H9 (cell line): ENCODE data around the gene KLHL4. TPM values are rescaled to one million over a fixed set of nuclear protein-coding genes. Genes with fewer than 3 reads are reported as not detected.
"Not testable (repeated sequence)": the region's sequence is repeated elsewhere in the genome, so short reads cannot be mapped to it uniquely, and the experiment has no call there.

Experiments used
- DNase-seq: peaks from one replicate; pipeline ENCODE4 v3.0.0-alpha.2; 2017
- H2AFZ ChIP-seq: one replicate; pipeline ENCODE4 v1.6.1; 2013; ENCODE audit warnings: mild to moderate bottlenecking, low read length, control low read depth, moderate library complexity
- H2AK5ac ChIP-seq: 2 replicates; pipeline ENCODE4 v1.6.1; 2013; ENCODE audit warnings: low read length, control low read depth, mixed read lengths; ENCODE audit not compliant: insufficient read length
- H2BK120ac ChIP-seq: one replicate; pipeline ENCODE4 v1.6.1; 2013; ENCODE audit warnings: low read depth, mild to moderate bottlenecking, low read length, control low read depth, inconsistent platforms; ENCODE audit not compliant: poor library complexity, severe bottlenecking
- H2BK12ac ChIP-seq: 2 replicates; pipeline ENCODE4 v1.6.1; 2013; ENCODE audit warnings: low read length, control low read depth, mixed read lengths, low read depth; ENCODE audit not compliant: insufficient read length
- H2BK15ac ChIP-seq: 2 replicates; pipeline ENCODE4 v1.6.1; 2013; ENCODE audit warnings: low read depth, low read length, control low read depth
- H2BK20ac ChIP-seq: one replicate; pipeline ENCODE4 v1.6.1; 2013; ENCODE audit warnings: low read depth, mild to moderate bottlenecking, low read length, control low read depth, inconsistent platforms; ENCODE audit not compliant: poor library complexity, severe bottlenecking
- H2BK5ac ChIP-seq: 2 replicates; pipeline ENCODE4 v1.6.1; 2013; ENCODE audit warnings: low read length, control low read depth, mixed read lengths; ENCODE audit not compliant: insufficient read length
- H3K14ac ChIP-seq: 2 replicates; pipeline ENCODE4 v1.6.1; 2013; ENCODE audit warnings: low read length, control low read depth; ENCODE audit not compliant: insufficient read depth
- H3K18ac ChIP-seq: 2 replicates; pipeline ENCODE4 v1.6.1; 2013; ENCODE audit warnings: low read depth, mild to moderate bottlenecking, mixed read lengths, low read length, control low read depth; ENCODE audit not compliant: insufficient read length
- H3K23ac ChIP-seq: 2 replicates; pipeline ENCODE4 v1.6.1; 2013; ENCODE audit warnings: low read length, control low read depth, mixed read lengths, low read depth; ENCODE audit not compliant: insufficient read length
- H3K23me2 ChIP-seq: 2 replicates; pipeline ENCODE4 v1.6.1; 2013; ENCODE audit warnings: low read depth, mild to moderate bottlenecking, mixed read lengths, low read length, control low read depth; ENCODE audit not compliant: insufficient read length, poor library complexity, severe bottlenecking
- H3K27ac ChIP-seq: 2 replicates; pipeline ENCODE4 v1.5.1; 2013; ENCODE audit warnings: low read length, control low read depth, mixed read lengths, low read depth; ENCODE audit not compliant: insufficient read length
- H3K27me3 ChIP-seq: 2 replicates; pipeline ENCODE4 v1.6.1; 2013; ENCODE audit warnings: low read length, control low read depth, inconsistent platforms; ENCODE audit not compliant: insufficient read depth
- H3K4ac ChIP-seq: 2 replicates; pipeline ENCODE4 v1.6.1; 2013; ENCODE audit warnings: low read depth, mild to moderate bottlenecking, control low read depth, inconsistent platforms, low read length, moderate library complexity
- H3K4me1 ChIP-seq: 2 replicates; pipeline ENCODE4 v1.6.1; 2013; ENCODE audit warnings: low read length, control low read depth, inconsistent platforms; ENCODE audit not compliant: insufficient read depth
- H3K4me2 ChIP-seq: 2 replicates; pipeline ENCODE4 v1.6.1; 2013; ENCODE audit warnings: low read length, control low read depth, mixed read lengths; ENCODE audit not compliant: insufficient read length, insufficient read depth
- H3K56ac ChIP-seq: 2 replicates; pipeline ENCODE4 v1.6.1; 2013; ENCODE audit warnings: low read depth, mild to moderate bottlenecking, mixed read lengths, low read length, control low read depth; ENCODE audit not compliant: insufficient read length
- H3K79me1 ChIP-seq: 2 replicates; pipeline ENCODE4 v1.6.1; 2013; ENCODE audit warnings: low read depth, mild to moderate bottlenecking, moderate library complexity, low read length, control low read depth, inconsistent platforms; ENCODE audit not compliant: insufficient read depth, poor library complexity, severe bottlenecking
- H3K79me2 ChIP-seq: 2 replicates; pipeline ENCODE4 v1.6.1; 2013; ENCODE audit warnings: low read length, control low read depth, inconsistent platforms; ENCODE audit not compliant: insufficient read depth
- H3K9ac ChIP-seq: 2 replicates; pipeline ENCODE4 v1.6.1; 2013; ENCODE audit warnings: low read length, control low read depth, mixed read lengths; ENCODE audit not compliant: insufficient read length; ENCODE audit errors: extremely low read depth
- H3K9me3 ChIP-seq: one replicate; pipeline ENCODE4 v1.6.1; 2013; ENCODE audit warnings: low read depth, low read length, inconsistent platforms; ENCODE audit not compliant: control insufficient read depth
- H3T11ph ChIP-seq: one replicate; pipeline ENCODE4 v1.6.1; 2013; ENCODE audit warnings: mild to moderate bottlenecking, low read length, control low read depth, inconsistent platforms
- H4K20me1 ChIP-seq: one replicate; pipeline ENCODE4 v1.6.1; 2013; ENCODE audit not compliant: control insufficient read depth, insufficient read length, insufficient read depth
- H4K5ac ChIP-seq: 2 replicates; pipeline ENCODE4 v1.6.1; 2013; ENCODE audit warnings: low read depth, mild to moderate bottlenecking, mixed read lengths, low read length, control low read depth; ENCODE audit not compliant: insufficient read length
- H4K8ac ChIP-seq: replicated peaks from 2 replicates; pipeline ENCODE4 v1.6.1; 2013; ENCODE audit warnings: low read length, control low read depth, mixed read lengths, low read depth; ENCODE audit not compliant: insufficient read length
- H4K91ac ChIP-seq: 2 replicates; pipeline ENCODE4 v1.6.1; 2013; ENCODE audit warnings: low read depth, mild to moderate bottlenecking, moderate library complexity, mixed read lengths, low read length, control low read depth; ENCODE audit not compliant: insufficient read length
- H3K27ac Mint-ChIP-seq, 3 experiments: 2 replicates in 2 of 3; 3 replicates in 1 of 3; pipeline ENCODE4 v1.8.0; 2020 to 2021; ENCODE audit warnings: mixed read lengths in 3 of 3, mild to moderate bottlenecking in 1 of 3, moderate library complexity in 1 of 3
- H3K27me3 Mint-ChIP-seq: 2 replicates; pipeline ENCODE4 v1.8.0; 2021; ENCODE audit warnings: low read depth, mild to moderate bottlenecking, moderate library complexity, mixed read lengths
- H3K36me3 Mint-ChIP-seq, 3 experiments: 2 replicates in 2 of 3; 3 replicates in 1 of 3; pipeline ENCODE4 v1.8.0; 2020 to 2021; ENCODE audit warnings: low read depth in 3 of 3, mixed read lengths in 3 of 3; ENCODE audit not compliant: insufficient read depth in 1 of 3
- H3K4me1 Mint-ChIP-seq, 2 experiments: 2 replicates each; pipeline ENCODE4 v1.8.0; 2020; ENCODE audit warnings: mixed read lengths in 2 of 2
- H3K4me3 Mint-ChIP-seq, 2 experiments: 2 replicates in 1 of 2; 3 replicates in 1 of 2; pipeline ENCODE4 v1.8.0; 2020 to 2021; ENCODE audit warnings: mild to moderate bottlenecking in 2 of 2, mixed read lengths in 2 of 2, moderate library complexity in 1 of 2
- H3K9me3 Mint-ChIP-seq, 2 experiments: 2 replicates in 1 of 2; 3 replicates in 1 of 2; pipeline ENCODE4 v1.8.0; 2020; ENCODE audit warnings: mild to moderate bottlenecking in 2 of 2, mixed read lengths in 2 of 2, moderate library complexity in 1 of 2
- CTCF ChIP-seq: fragments of 200-600 bp; sonication (generic); conservative IDR thresholded peaks from 3 replicates; pipeline ENCODE4 v1.8.0; 2021; ENCODE audit warnings: antibody characterized with exemption, mild to moderate bottlenecking
- WGBS: extraction: QIAGEN DNeasy Blood & Tissue Kit; methylation state at CpG from one replicate; pipeline ENCODE4 v1.1.7; 2013; ENCODE audit warnings: missing lambda C conversion rate, low lambda C conversion rate, mixed read lengths; ENCODE audit not compliant: insufficient read length; ENCODE audit errors: extremely low coverage; 5-methylcytosine and 5-hydroxymethylcytosine counted together
- total RNA-seq: library from RNA; stranded (reverse); gene quantifications from 2 replicates; pipeline ENCODE4 v1.2.1, GENCODE V29; 2021

KLHL4 gene
- total RNA-seq, 1 experiment from 2014 or later: 22.3 TPM

GRCh38 chrX:87702795-87703194 lies 185.2 kb downstream of the KLHL4 start:
- H3K18ac ChIP-seq: no peak overlapping the region
- no peaks in the 10 kb centered on the region for H3K79me2 ChIP-seq
- H3K23me2 ChIP-seq: no peaks in the 10 kb centered on the region
- no peak overlapping the region for H2BK120ac ChIP-seq
- no peak overlapping the region for H3K4me2 ChIP-seq
- no peak overlapping the region for H3K56ac ChIP-seq
- H3K23ac ChIP-seq: no peak overlapping the region
- H3K14ac ChIP-seq: no peak overlapping the region
- no peak overlapping the region for H2AK5ac ChIP-seq
- H2BK12ac ChIP-seq: no peak overlapping the region
- no peak overlapping the region for H4K8ac ChIP-seq
- H4K91ac ChIP-seq: no peak overlapping the region
- no peak overlapping the region for H4K5ac ChIP-seq
- no peak overlapping the region for H2BK5ac ChIP-seq
- H3K4me1 ChIP-seq: no peaks in the 10 kb centered on the region
- no peak overlapping the region for H2BK20ac ChIP-seq
- H4K20me1 ChIP-seq: no peaks in the 10 kb centered on the region
- H3K9me3 ChIP-seq: peaks cover 5% of the 10 kb centered on the region
- no peak overlapping the region for H3K9ac ChIP-seq
- H3K4ac ChIP-seq: no peak overlapping the region
- peaks cover 11 to 15% of the 10 kb centered on the region in 2 experiments for H3K9me3 Mint-ChIP-seq
- H3K79me1 ChIP-seq: no peaks in the 10 kb centered on the region
- WGBS: no CpG with 5 or more reads among the region's 3 CpGs
- no peak for DNase-seq
- H3T11ph ChIP-seq: no peak overlapping the region
- H2AFZ ChIP-seq: no peak overlapping the region
- TF ChIP-seq CTCF: no peak
- H3K27ac Mint-ChIP-seq: no peak overlapping the region
- H3K27me3 Mint-ChIP-seq: peaks cover 1% of the 10 kb centered on the region; the same call in 1 of the 2 replicates
- peaks cover 5 to 13% of the 10 kb centered on the region in 2 experiments; a peak in 2 of 4 replicates for H3K4me1 Mint-ChIP-seq
- H2BK15ac ChIP-seq: no peak overlapping the region
- H3K27ac ChIP-seq: no peak overlapping the region
- no peak overlapping the region for H3K4me3 Mint-ChIP-seq
- peaks cover 7 to 11% (median 11%) of the 10 kb centered on the region in 3 experiments for H3K36me3 Mint-ChIP-seq
- no peaks in the 10 kb centered on the region for H3K27me3 ChIP-seq

- H3K79me1 ChIP-seq, H3K4ac ChIP-seq, H3K4me3 Mint-ChIP-seq, H2AK5ac ChIP-seq, H3K4me1 ChIP-seq, H3K14ac ChIP-seq, H4K8ac ChIP-seq, H3K9ac ChIP-seq, DNase-seq, H3K27ac ChIP-seq, H2BK20ac ChIP-seq, H3K23ac ChIP-seq, H3K56ac ChIP-seq, H2BK12ac ChIP-seq, H3K23me2 ChIP-seq, H3K79me2 ChIP-seq, H3K27ac Mint-ChIP-seq, H3K27me3 Mint-ChIP-seq, H2BK15ac ChIP-seq, H4K5ac ChIP-seq, H3K27me3 ChIP-seq, H3T11ph ChIP-seq, H2BK5ac ChIP-seq, H3K4me2 ChIP-seq, H2AFZ ChIP-seq, H2BK120ac ChIP-seq, H4K91ac ChIP-seq, H4K20me1 ChIP-seq, H3K18ac ChIP-seq: not testable (repeated sequence)
- H3K4me1 Mint-ChIP-seq: peaks cover 5 to 13% of the 10 kb centered on the region in 2 experiments; a peak in 2 of 4 replicates
- H3K9me3 ChIP-seq: peaks cover 12% of the 10 kb centered on the region
- no CpG with 5 or more reads among the region's 5 CpGs for WGBS
- peaks cover 14 to 18% (median 18%) of the 10 kb centered on the region in 3 experiments for H3K36me3 Mint-ChIP-seq
- peaks cover 17 to 22% of the 10 kb centered on the region in 2 experiments for H3K9me3 Mint-ChIP-seq
Observed at GRCh38 chrX:87703469-87703868, 185.9 kb downstream of the KLHL4 start.
